ENCODE results near the gene CACNA1I.

CACNA1I gene

DNA sequence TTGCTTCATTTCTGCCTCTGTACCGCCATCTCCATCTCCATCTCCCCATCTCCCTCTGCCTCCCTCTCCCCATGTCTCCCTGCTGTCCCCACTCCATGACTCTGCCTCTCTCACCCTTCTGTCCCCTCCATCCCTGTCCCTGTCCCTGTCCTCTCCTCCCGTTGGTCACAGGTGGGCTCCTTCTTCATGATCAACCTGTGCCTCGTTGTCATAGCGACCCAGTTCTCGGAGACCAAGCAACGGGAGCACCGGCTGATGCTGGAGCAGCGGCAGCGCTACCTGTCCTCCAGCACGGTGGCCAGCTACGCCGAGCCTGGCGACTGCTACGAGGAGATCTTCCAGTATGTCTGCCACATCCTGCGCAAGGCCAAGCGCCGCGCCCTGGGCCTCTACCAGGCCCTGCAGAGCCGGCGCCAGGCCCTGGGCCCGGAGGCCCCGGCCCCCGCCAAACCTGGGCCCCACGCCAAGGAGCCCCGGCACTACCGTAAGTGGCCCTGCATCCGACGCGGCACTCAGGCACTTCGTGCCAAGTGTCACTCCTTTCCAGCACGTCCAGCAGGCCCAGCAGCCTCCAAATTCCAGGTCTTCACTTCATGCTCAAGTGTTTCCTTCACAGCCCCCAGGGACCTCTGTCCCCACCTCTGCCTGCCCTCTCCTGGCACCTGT, 76.0 kb downstream of the CACNA1I start:
- no peak for DNase-seq (ENCODE audit: low read depth in 3 of 3, low spot score in 1 of 3)

DNA sequence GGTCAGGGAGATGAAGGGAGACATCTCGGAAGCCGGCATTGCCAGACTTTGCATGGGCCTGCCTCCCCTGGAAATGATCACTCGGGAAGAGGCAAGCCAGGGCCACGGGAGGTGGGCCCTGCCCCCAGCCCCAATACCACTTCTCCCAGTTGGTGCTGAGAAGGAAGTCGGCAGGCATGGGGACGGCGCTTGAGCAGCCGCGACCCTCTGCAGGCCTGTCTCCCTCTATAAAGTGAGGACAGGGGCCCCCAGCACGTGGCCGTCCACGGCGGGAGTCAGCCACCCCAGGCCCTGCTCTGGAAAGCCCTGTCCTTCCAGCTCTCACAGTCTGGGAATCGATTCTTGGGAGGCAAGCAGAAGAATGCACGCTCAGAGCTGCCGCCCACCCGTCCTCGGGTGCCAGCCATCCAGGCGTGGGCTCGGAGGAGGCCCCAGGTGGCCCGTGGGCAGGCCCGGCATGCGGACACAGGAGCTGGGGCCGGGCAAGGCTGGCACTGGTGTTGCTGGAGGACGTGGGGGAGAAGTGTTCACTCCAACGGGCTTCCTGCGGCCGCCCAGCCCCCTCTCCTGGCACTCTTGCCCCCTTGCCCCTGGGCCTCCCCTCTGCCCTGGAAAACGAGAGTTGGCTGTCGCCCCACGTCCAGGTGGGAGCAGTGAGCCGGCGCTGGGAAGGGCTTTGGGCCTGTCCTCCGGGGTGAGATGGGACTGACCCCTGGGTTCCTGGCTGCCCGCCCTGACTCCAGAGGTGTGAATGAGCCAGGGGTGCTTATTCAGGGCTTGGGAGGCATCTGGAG, 77.5 kb downstream of the CACNA1I start:
- DNase-seq (ENCODE audit: low read depth in 3 of 3, low spot score in 1 of 3): no peak

GRCh38 chr22:39648630-39648950, 78.0 kb downstream of the CACNA1I start:
- DNase-seq (ENCODE audit: low read depth in 3 of 3, low spot score in 1 of 3): no peak

DNA sequence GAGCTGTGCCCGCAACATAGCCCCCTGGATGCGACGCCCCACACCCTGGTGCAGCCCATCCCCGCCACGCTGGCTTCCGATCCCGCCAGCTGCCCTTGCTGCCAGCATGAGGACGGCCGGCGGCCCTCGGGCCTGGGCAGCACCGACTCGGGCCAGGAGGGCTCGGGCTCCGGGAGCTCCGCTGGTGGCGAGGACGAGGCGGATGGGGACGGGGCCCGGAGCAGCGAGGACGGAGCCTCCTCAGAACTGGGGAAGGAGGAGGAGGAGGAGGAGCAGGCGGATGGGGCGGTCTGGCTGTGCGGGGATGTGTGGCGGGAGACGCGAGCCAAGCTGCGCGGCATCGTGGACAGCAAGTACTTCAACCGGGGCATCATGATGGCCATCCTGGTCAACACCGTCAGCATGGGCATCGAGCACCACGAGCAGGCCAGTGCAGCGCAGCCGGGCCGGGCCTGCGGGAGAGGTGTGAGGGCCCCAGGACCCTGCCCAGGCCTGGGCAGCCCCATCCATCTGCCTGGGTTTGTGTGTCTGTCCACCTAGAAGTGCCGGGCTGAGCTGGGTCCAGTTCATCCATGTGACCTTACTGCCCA, 79.0 kb downstream of the CACNA1I start:
- no peak for DNase-seq (ENCODE audit: low read depth in 3 of 3, low spot score in 1 of 3)

- no peak for DNase-seq (ENCODE audit: low read depth in 3 of 3, low spot score in 1 of 3)
These were observed 80.8 kb downstream of the CACNA1I start for GRCh38 chr22:39651053-39651996.

DNA sequence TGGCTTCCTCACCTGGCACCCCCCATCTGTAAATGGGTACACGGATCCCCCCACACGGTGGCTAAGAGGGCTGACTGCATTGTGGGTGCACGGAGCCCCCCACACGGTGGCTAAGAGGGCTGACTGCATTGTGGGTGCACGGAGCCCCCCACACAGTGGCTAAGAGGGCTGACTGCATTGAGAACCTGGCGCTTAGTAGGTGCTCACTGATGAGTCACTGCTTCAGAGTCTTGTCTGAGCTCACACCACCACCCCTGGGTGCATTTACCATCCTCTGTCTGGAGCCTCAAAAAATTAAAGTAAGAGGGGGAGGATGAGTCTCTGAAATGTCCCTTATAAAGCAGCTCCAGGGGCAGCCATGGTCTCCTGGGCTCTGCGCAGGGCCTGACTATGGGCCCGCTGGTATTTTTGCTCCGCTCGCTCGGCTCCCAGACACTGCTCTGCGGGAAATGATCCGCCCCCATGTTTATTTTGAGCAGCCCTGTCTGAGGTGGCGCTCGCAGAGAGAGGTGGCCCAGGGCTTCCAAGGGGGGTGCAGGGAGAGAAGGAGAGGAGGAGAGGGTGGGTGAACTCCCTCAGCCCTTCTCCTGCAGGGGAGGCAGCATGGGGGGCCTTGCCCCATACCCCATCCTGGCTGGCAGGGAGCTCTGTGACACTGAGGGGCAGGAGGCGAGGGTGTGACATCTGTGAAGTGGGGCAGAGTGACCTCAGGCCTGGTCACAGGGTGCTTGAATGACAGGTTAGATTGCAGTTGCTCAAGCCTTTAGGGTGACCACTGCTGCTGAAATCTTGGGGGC, 82.6 kb downstream of the CACNA1I start:
- no peak for DNase-seq (ENCODE audit: low read depth in 3 of 3, low spot score in 1 of 3)

GRCh38 chr22:39653787-39654077, 83.2 kb downstream of the CACNA1I start:
- DNase-seq (ENCODE audit: low read depth in 3 of 3, low spot score in 1 of 3): no peak

- DNase-seq (ENCODE audit: low read depth in 3 of 3, low spot score in 1 of 3): no peak
These were observed 83.8 kb downstream of the CACNA1I start for GRCh38 chr22:39654131-39654926.

DNA sequence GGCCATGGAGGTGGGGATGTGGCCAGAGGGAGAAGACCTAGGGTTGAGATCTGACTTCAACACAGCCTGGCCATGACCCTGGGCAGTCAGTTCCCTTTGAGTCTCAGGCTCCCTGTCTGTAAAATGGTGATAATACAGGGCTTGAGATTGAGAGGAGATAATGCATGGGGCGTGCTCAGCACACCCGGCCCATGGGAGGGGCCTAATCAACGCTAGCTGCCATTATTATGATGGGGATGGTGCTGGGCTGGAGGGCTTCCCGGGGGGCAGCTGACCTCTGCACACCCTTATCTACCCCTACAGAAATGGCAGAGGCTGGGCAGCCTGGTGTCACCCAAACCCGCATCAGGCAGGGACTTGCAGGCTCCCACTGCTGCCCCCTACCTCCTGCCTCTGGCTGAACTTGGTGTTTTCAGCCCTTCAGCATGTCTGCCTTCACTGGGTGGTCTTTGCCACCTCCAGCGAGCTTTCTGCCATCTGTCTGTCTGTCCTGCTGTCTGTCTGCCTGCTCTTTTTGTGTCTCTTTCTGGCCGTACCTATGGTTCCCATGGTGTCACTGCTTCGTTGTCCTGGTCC, 84.5 kb downstream of the CACNA1I start:
- no peak for DNase-seq (ENCODE audit: low read depth in 3 of 3, low spot score in 1 of 3)

GRCh38 chr22:39655831-39656230, 85.3 kb downstream of the CACNA1I start:
- DNase-seq (ENCODE audit: low read depth in 3 of 3, low spot score in 1 of 3): no peak

DNA sequence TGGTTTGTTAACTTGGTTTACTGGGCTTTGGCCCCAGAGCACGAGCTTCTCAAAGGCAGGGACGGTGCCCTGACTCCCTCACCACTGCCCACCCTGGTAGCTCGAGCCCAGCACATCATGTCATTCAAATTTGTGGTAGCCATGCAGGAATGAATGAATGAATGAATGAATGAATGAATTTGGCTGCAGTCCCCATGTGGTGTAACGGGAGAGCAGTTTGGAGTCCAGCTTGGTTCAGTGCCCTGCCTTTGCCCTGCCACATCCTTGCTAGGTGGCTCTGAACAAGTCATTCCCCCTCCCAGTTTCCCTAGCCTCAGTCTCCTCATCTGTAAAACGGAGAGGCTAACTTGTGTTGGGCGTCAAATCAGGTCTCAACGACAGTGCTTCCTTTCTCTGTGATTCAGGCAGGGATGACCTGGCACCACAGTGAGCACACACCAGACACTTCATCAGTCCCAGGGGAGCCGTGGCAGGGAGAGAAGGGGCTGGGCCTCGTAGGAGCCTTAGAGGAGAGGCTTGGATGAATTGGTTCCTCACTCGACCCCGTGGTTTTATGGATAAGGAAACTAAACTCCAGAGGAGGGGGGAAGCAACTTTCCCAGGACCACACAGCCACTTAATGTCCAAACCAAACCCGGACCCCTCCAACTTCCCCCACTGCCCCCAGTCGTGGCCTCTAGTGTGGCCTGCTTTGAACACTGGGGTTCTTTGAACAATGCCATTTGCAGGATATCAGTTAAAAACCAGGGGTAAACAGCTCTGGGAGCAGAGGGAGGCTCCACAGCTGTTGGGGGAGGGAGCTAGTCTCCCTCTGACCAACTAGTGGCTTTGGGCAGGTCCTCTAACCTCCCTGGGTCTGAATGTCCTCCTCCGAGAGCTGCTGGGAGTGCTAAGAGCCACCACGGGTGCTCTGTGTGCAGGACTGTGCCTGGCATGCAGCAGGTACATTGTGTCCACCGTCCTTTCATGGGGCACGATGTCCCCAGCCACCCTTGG, 86.2 kb downstream of the CACNA1I start:
- DNase-seq (ENCODE audit: low read depth in 3 of 3, low spot score in 1 of 3): no peak

DNA sequence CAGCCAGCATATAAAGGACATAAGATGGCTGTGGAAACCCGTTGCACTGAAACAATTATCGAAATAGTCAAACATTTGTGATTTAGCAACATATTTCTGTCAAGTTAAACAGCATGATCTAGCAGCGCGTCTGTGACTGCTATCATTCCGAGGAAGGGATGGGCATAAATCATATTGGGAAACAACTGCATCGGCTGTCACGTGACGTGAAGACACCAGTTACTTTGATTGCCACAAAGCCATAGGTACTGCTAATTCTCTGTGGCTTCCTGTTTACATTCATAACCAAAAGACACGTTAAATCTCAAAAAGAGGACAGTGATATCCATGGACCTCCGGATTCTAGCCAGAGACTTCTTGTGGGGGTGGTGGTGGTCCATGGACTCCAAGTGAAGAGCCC, 87.8 kb downstream of the CACNA1I start:
- DNase-seq (ENCODE audit: low read depth in 3 of 3, low spot score in 1 of 3): peak in 1 of 3 donors; percentile 26

- DNase-seq (ENCODE audit: low read depth in 3 of 3, low spot score in 1 of 3): no peak
These were observed 88.4 kb downstream of the CACNA1I start for GRCh38 chr22:39658806-39659463.

GRCh38 chr22:39661501-39661841, 90.9 kb downstream of the CACNA1I start:
- no peak for DNase-seq (ENCODE audit: low read depth in 3 of 3, low spot score in 1 of 3)

DNA sequence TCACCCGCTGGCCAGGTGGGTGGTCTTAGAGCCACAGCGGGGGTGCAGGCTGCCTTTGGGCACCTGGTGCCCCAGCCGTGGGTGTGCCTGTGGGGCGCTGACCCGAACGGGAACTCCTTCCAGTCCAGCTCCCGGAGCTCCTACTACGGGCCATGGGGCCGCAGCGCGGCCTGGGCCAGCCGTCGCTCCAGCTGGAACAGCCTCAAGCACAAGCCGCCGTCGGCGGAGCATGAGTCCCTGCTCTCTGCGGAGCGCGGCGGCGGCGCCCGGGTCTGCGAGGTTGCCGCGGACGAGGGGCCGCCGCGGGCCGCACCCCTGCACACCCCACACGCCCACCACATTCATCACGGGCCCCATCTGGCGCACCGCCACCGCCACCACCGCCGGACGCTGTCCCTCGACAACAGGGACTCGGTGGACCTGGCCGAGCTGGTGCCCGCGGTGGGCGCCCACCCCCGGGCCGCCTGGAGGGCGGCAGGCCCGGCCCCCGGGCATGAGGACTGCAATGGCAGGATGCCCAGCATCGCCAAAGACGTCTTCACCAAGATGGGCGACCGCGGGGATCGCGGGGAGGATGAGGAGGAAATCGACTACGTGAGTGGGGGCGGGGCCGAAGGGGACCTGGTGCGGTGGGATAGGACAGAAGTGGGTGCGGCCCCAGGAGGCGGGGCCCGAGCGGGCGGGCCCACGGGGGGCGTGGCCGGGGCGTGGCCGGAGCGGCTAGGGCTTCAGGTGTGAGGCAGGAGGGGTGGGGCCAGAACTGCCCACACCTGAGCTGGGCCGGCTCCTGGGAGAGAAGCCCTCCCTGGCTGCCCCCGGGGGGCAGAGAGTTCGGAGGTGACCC, 91.5 kb downstream of the CACNA1I start:
- peak; percentile 58 to 64 (median 63) for DNase-seq (ENCODE audit: low read depth in 3 of 3, low spot score in 1 of 3)

- DNase-seq (ENCODE audit: low read depth in 3 of 3, low spot score in 1 of 3): no peak
These were observed 92.1 kb downstream of the CACNA1I start for GRCh38 chr22:39662686-39663052.

GRCh38 chr22:39663751-39664150, 93.2 kb downstream of the CACNA1I start:
- DNase-seq (ENCODE audit: low read depth in 3 of 3, low spot score in 1 of 3): no peak

Data from stimulated activated CD4-positive, alpha-beta T cell treated with anti-CD3 and anti-CD28 coated beads, TNF-alpha, amount 100 ng/mL, for 1 hour (primary cell).